ENCODE measurements around the gene TOPORS. TPM values are rescaled to one million over a fixed set of nuclear protein-coding genes. Genes with fewer than 3 reads are reported as not detected.

Gene TOPORS
- total and polyA plus RNA-seq, 2 donors from 2014 or later, result 8.1 to 15.6 TPM

DNA sequence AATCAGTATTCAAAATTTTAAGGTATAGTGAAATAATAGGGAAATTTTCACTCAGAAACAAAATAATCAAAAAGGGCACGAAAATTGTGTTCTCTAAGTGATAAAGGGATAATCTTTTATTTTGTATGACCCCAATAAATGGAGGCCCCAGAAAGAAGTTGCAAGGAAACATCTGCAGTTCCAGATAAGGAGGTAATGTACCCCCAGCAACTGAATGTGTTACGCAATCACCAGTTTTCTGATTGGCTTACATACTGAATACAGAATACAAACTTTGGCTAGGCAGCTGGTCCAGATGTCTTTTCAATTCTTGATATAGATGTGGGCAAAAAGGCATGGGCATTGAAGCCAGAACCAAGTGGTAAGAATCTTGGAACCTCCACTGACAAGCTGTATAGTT is 1.7 kb upstream of the TOPORS start:
- intact Hi-C loops (cut with DNase I), result no loop called here
- DNase-seq (no peak), FAIRE-seq (no peak)
- H3K4me3 ChIP-seq (ENCODE audit: low read length in 3 of 3), result no peak overlapping the region
- H3K27ac ChIP-seq (ENCODE audit: low read depth in 2 of 2, low read length in 2 of 2), result no peak overlapping the region
- TF ChIP-seq, protein P1, sequence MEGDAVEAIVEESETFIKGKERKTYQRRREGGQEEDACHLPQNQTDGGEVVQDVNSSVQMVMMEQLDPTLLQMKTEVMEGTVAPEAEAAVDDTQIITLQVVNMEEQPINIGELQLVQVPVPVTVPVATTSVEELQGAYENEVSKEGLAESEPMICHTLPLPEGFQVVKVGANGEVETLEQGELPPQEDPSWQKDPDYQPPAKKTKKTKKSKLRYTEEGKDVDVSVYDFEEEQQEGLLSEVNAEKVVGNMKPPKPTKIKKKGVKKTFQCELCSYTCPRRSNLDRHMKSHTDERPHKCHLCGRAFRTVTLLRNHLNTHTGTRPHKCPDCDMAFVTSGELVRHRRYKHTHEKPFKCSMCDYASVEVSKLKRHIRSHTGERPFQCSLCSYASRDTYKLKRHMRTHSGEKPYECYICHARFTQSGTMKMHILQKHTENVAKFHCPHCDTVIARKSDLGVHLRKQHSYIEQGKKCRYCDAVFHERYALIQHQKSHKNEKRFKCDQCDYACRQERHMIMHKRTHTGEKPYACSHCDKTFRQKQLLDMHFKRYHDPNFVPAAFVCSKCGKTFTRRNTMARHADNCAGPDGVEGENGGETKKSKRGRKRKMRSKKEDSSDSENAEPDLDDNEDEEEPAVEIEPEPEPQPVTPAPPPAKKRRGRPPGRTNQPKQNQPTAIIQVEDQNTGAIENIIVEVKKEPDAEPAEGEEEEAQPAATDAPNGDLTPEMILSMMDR (IDR thresholded peaks at IDR 0.05; ENCODE audit: borderline replicate concordance, extremely low read depth, insufficient read depth), result no peak
- no peak overlapping the region for H3K9ac ChIP-seq (ENCODE audit: low read length in 3 of 3)
- H3K36me3 ChIP-seq (ENCODE audit: control insufficient read depth in 2 of 3, insufficient read depth in 3 of 3, low read length in 3 of 3), result no peaks in the 10 kb centered on the region
- no peaks in the 10 kb centered on the region for H3K9me3 ChIP-seq (ENCODE audit: control insufficient read depth in 2 of 3, insufficient read depth in 1 of 3, low read length in 3 of 3)
- peaks cover 0 to 6% (median 4%) of the 10 kb centered on the region in 3 donors for H3K4me1 ChIP-seq (ENCODE audit: control insufficient read depth in 2 of 3, insufficient read depth in 2 of 3, low read depth in 1 of 3, low read length in 3 of 3)
- H3K27me3 ChIP-seq (ENCODE audit: control insufficient read depth, insufficient read depth, low read length), result no peaks in the 10 kb centered on the region

GRCh38 chr9:32551276-32552051 is 922 bp downstream of the TOPORS start:
- H3K36me3 ChIP-seq (ENCODE audit: control insufficient read depth in 2 of 3, insufficient read depth in 3 of 3, low read length in 3 of 3), result no peaks in the 10 kb centered on the region
- peak in 3 of 5 donors; percentile 46 to 74 (median 71) for DNase-seq
- H3K4me1 ChIP-seq (ENCODE audit: control insufficient read depth in 2 of 3, insufficient read depth in 2 of 3, low read depth in 1 of 3, low read length in 3 of 3), result peaks cover 0 to 6% (median 4%) of the 10 kb centered on the region in 3 donors
- peak overlapping the region; percentile 88 to 96 (median 94) for H3K9ac ChIP-seq (ENCODE audit: low read length in 3 of 3)
- H3K4me3 ChIP-seq (ENCODE audit: low read length in 3 of 3), result peak overlapping the region; percentile 93 to 98 (median 97)
- peak overlapping the region; percentile 97 to 99 for H3K27ac ChIP-seq (ENCODE audit: low read depth in 2 of 2, low read length in 2 of 2)
- no peaks in the 10 kb centered on the region for H3K27me3 ChIP-seq (ENCODE audit: control insufficient read depth, insufficient read depth, low read length)
- FAIRE-seq, result no peak
- TF ChIP-seq, protein P1 (IDR thresholded peaks at IDR 0.05; ENCODE audit: borderline replicate concordance, extremely low read depth, insufficient read depth), result no peak
- H3K9me3 ChIP-seq (ENCODE audit: control insufficient read depth in 2 of 3, insufficient read depth in 1 of 3, low read length in 3 of 3), result no peaks in the 10 kb centered on the region
- intact Hi-C loops (cut with DNase I), result no loop called here

- Histone ChIP-seq H3K36me3 (ENCODE audit: control insufficient read depth in 2 of 3, insufficient read depth in 3 of 3, low read length in 3 of 3) (no peaks in the 10 kb centered on the region), H3K9me3 (ENCODE audit: control insufficient read depth in 2 of 3, insufficient read depth in 1 of 3, low read length in 3 of 3) (no peaks in the 10 kb centered on the region), H3K27ac (ENCODE audit: low read depth in 2 of 2, low read length in 2 of 2) (peak overlapping the region; percentile 97 to 99), H3K9ac (ENCODE audit: low read length in 3 of 3) (peak overlapping the region; percentile 88 to 96 (median 94)), H3K4me3 (ENCODE audit: low read length in 3 of 3) (peak overlapping the region; percentile 93 to 98 (median 97)), H3K4me1 (ENCODE audit: control insufficient read depth in 2 of 3, insufficient read depth in 2 of 3, low read depth in 1 of 3, low read length in 3 of 3) (peaks cover 0 to 6% (median 4%) of the 10 kb centered on the region in 3 donors), H3K27me3 (ENCODE audit: control insufficient read depth, insufficient read depth, low read length) (no peaks in the 10 kb centered on the region)
- DNase-seq, result peak; percentile 97 to 99 (median 99)
- no peak for FAIRE-seq
- TF ChIP-seq, protein P1 (IDR thresholded peaks at IDR 0.05; ENCODE audit: borderline replicate concordance, extremely low read depth, insufficient read depth), result no peak
- intact Hi-C loops (cut with DNase I), result no loop called here
These were observed 1.7 kb downstream of the TOPORS start for GRCh38 chr9:32550562-32551275.

All from kidney (tissue), 14 donors.